Transverse colon (tissue), 4 donors: ENCODE results near the gene WIPF2. TPM values are rescaled to one million over a fixed set of nuclear protein-coding genes. Genes with fewer than 3 reads are reported as not detected.
"Not testable (repeated sequence)": the region's sequence is repeated elsewhere in the genome, so short reads cannot be mapped to it uniquely, and the experiment has no call there.

Experiments
- DNase-seq: peaks from one replicate; pipeline ENCODE4 v3.0.0-alpha.2; 2019
- H3K27ac ChIP-seq, 4 donors: fragments of 200-600 bp; sonication (generic); 2 replicates each; pipeline ENCODE4 v1.5.1; 2016 to 2018; ENCODE audit warnings: inconsistent platforms in 4 of 4
- H3K27me3 ChIP-seq: fragments of 200-600 bp; sonication (generic); 2 replicates; pipeline ENCODE4 v1.5.1; 2017; ENCODE audit warnings: inconsistent platforms
- H3K36me3 ChIP-seq, 4 donors: fragments of 200-600 bp; sonication (generic); 2 replicates each; pipeline ENCODE4 v1.5.1; 2017 to 2019; ENCODE audit warnings: inconsistent platforms in 4 of 4
- H3K4me1 ChIP-seq, 4 donors: fragments of 200-600 bp; sonication (generic); 2 replicates each; pipeline ENCODE4 v1.5.1; 2017 to 2020; ENCODE audit warnings: inconsistent platforms in 4 of 4
- H3K4me3 ChIP-seq, 4 donors: fragments of 200-600 bp; sonication (generic); 1 replicate in 1 of 4; 2 replicates in 3 of 4; pipeline versions ENCODE4 v1.5.1 to v1.6.1; 2017 to 2019; ENCODE audit warnings: inconsistent platforms in 4 of 4
- H3K9me3 ChIP-seq, 2 donors: fragments of 200-600 bp; sonication (generic); 2 replicates each; pipeline ENCODE4 v1.5.1; 2017 to 2019; ENCODE audit warnings: inconsistent platforms in 2 of 2
- EP300 ChIP-seq: sonication (generic); formaldehyde crosslinking; IDR thresholded peaks from one replicate; pipeline ENCODE4 v1.6.1; 2017; ENCODE audit warnings: antibody characterized with exemption, low read depth
- POLR2A ChIP-seq: fragments of 450-650 bp; IDR thresholded peaks from one replicate; pipeline ENCODE4 v1.6.1; 2016; ENCODE audit warnings: antibody characterized with exemption, mild to moderate bottlenecking, moderate library complexity
- POLR2AphosphoS5 ChIP-seq, 3 donors: sonication (generic); formaldehyde crosslinking; IDR thresholded peaks; one replicate each; pipeline ENCODE4 v1.6.1; 2016; ENCODE audit warnings: antibody characterized with exemption in 3 of 3
- WGBS, 2 donors: methylation state at CpG; one replicate each; pipeline ENCODE4 v1.1.5; 2018; ENCODE audit warnings: low coverage in 1 of 2; 5-methylcytosine and 5-hydroxymethylcytosine counted together
- in situ Hi-C, 4 donors: fragments of 200-750 bp; cut with MboI; loops; one replicate each; pipeline versions ENCODE4 v1.15.0 to v1.15.1; 2017; ENCODE audit warnings: low sequenced_read_pairs in 3 of 4, low pct_ligation_motif_present in 1 of 4, low pct_unique_long_range_greater_than_20kb in 1 of 4
- intact Hi-C: fragments of 100-400 bp; cut with DNase I; formaldehyde crosslinking; loops from one replicate; pipeline ENCODE4 v1.15.1; 2023; ENCODE audit warnings: low total_unique reads
- total RNA-seq, 4 donors: library from RNA; depleted of rRNA; stranded (reverse); fragments of >200 nt; gene quantifications; one replicate each; pipeline ENCODE4 v1.1.0, GENCODE V29; 2016
- TF ChIP-seq, protein P1 (sequence below), 5 experiments: fragments of 200-600 bp in 3 of 5; fragments of 450-650 bp in 2 of 5; sonication (generic) in 3 of 5; IDR thresholded peaks; 1 replicate in 2 of 5; 2 replicates in 3 of 5; pipeline ENCODE4 v1.5.1; 2016 to 2017; ENCODE audit warnings: antibody characterized with exemption in 5 of 5, inconsistent platforms in 3 of 5, mild to moderate bottlenecking in 2 of 5, moderate library complexity in 1 of 5

The WIPF2 gene
- total RNA-seq, 4 donors from 2014 or later: 20.5 to 29.5 (median 25.3) TPM

DNA sequence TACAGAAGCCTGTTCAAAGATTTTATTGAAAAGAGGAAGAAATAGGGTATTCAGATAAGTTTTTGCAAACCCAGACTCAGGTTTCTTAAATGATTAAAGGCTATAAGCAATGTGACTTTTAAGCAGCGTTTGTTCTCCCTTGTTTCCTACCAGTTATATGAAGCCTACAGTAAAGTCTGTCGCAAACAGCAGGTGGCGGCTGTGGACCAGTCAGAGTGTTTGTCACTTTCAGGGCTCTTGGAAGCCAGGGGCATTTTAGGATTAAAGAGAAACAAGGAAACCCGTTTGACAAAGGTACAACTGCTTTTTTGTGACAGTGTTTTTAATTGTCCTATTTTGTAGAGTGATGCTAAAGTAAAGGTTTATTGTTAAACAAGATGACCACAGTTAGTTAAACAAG lies 82.2 kb downstream of the WIPF2 start:
- intact Hi-C loops (no loop called here), in situ Hi-C loops (loop anchor here (5.0 kb wide), 2 partner anchors 51 to 56 kb away; no protein-coding TSS in a partner anchor)
- peak; percentile 43 for DNase-seq
- WGBS, 2 donors: 49 to 50% methylated on average over 4 of the region's 4 CpGs
- Histone ChIP-seq H3K27ac (no peak overlapping the region), H3K4me1 (peaks cover 7 to 26% (median 16%) of the 10 kb centered on the region in 4 donors), H3K36me3 (no peaks in the 10 kb centered on the region), H3K27me3 (no peaks in the 10 kb centered on the region), H3K9me3 (no peaks in the 10 kb centered on the region), H3K4me3 (no peak overlapping the region)
- no peak for TF ChIP-seq POLR2AphosphoS5 (IDR thresholded peaks at IDR 0.05)
- TF ChIP-seq, protein P1, sequence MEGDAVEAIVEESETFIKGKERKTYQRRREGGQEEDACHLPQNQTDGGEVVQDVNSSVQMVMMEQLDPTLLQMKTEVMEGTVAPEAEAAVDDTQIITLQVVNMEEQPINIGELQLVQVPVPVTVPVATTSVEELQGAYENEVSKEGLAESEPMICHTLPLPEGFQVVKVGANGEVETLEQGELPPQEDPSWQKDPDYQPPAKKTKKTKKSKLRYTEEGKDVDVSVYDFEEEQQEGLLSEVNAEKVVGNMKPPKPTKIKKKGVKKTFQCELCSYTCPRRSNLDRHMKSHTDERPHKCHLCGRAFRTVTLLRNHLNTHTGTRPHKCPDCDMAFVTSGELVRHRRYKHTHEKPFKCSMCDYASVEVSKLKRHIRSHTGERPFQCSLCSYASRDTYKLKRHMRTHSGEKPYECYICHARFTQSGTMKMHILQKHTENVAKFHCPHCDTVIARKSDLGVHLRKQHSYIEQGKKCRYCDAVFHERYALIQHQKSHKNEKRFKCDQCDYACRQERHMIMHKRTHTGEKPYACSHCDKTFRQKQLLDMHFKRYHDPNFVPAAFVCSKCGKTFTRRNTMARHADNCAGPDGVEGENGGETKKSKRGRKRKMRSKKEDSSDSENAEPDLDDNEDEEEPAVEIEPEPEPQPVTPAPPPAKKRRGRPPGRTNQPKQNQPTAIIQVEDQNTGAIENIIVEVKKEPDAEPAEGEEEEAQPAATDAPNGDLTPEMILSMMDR (IDR thresholded peaks at IDR 0.05): peak in 4 of 5 experiments; percentile 31 to 51 (median 36)

DNA sequence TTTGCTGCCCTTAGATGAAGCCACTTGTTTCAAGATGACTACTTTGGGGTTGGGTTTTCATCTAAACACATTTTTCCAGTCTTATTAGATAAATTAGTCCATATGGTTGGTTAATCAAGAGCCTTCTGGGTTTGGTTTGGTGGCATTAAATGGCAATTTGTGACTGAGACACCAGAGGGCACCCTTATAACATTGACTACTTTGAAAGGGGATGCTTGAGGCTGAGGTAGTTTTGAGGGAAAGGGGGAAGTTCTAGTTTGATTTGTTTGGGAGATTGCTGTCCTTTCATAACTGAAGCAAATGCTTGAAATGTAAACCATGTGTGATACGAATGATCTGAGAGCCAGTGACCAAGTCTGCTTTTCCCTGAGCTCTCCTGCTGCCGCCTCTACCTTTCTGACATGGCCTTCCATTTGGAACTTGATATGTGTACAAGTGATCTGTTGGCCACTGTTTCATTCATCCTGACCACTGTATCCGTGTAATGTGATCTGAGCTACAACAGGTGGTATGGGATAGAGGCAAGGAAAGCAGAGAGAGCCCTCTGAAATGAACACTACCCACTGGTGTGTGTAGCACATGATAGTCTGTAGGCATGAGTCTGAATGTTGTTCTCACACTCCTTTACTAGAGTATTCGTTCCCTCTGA lies 84.0 kb downstream of the WIPF2 start:
- peaks cover 20 to 44% (median 33%) of the 10 kb centered on the region in 4 donors for H3K4me1 ChIP-seq
- peak; percentile 62 for DNase-seq
- no peaks in the 10 kb centered on the region for H3K36me3 ChIP-seq
- no peaks in the 10 kb centered on the region for H3K9me3 ChIP-seq
- in situ Hi-C loops (loop anchor here (5.0 kb wide), 2 partner anchors 49 to 54 kb away; no protein-coding TSS in a partner anchor), intact Hi-C loops (no loop called here)
- WGBS, 2 donors: 27 to 52% methylated on average over 3 to 4 of the region's 4 CpGs
- H3K4me3 ChIP-seq: no peak overlapping the region
- TF ChIP-seq POLR2AphosphoS5 (IDR thresholded peaks at IDR 0.05): no peak
- TF ChIP-seq, protein P1 (IDR thresholded peaks at IDR 0.05): peak; percentile 69 to 80 (median 74)
- H3K27ac ChIP-seq: peak overlapping the region; percentile 59 to 81 (median 74)
- no peaks in the 10 kb centered on the region for H3K27me3 ChIP-seq

DNA sequence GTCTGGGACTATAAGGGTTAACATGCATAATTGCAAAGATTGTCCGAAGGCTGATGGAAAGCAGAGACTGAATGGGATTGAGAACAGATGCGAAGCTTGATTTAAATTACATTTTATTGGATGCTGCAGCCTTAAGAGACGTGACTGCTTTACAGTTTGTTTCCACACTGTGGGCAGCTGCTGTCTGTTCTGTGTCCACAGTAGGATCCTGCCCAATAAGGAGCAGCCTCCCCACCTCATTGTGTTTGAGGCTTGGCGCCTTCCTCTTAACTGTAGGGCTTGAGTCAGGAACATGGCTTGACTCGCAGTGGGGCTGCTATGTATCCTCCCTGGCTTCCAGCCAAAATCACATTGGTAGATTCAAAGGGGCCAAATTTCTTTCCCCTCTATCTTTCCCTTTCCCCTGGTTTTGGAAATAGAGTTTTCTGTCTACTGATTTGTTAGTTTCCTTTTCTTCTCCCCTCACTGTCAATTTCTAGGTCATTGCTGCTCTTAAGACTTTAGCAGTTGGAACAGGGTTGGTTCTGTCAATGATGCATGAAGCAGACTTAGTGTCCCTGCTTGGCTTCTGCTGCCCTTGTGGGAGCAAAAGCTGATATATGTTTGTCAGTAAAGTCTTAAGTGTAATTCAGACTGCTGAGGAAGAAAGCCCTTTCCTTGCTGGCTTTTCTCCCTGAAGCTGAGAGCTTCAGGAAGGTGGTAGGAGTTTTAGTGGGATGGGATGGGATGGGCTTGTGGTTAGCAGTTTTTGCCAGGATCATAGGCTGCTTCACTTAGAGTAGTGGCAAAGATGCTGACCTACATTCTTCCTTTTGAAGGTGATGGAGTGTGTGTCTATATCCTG lies 84.8 kb downstream of the WIPF2 start:
- DNase-seq: peak; percentile 37
- in situ Hi-C loops: loop anchor here (5.0 kb wide), 2 partner anchors 48 to 53 kb away; no protein-coding TSS in a partner anchor

DNA sequence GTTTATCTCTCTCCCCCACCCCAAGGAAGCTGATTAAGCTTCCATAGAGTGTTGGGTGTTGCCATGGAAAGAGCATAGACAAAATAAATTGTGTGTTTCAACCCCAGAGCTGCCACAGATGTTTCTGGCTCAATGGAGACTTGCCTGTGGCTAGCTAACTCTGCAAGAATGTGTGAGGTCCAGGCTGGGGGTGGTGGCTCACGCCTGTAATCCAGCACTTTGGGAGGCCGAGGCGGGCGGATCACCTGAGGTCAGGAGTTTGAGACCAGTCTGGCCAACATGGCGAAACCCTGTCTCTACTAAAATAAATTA lies 85.4 kb downstream of the WIPF2 start:
- Histone ChIP-seq H3K4me1 (peaks cover 24 to 58% (median 47%) of the 10 kb centered on the region in 4 donors), H3K27ac (peak overlapping the region; percentile 59 to 81 (median 74))
- 60 to 76% methylated on average over 1 to 5 of the region's 5 CpGs for WGBS, 2 donors
- H3K9me3 ChIP-seq, intact Hi-C loops, DNase-seq, H3K4me3 ChIP-seq, H3K27me3 ChIP-seq, H3K36me3 ChIP-seq: not testable (repeated sequence)
- in situ Hi-C loops: loop anchor here (5.0 kb wide), 2 partner anchors 48 to 53 kb away; no protein-coding TSS in a partner anchor

More for the DNA sequence above, 84.8 kb downstream of the WIPF2 start:
- H3K27me3 ChIP-seq: no peaks in the 10 kb centered on the region
- no peaks in the 10 kb centered on the region for H3K36me3 ChIP-seq
- H3K9me3 ChIP-seq: no peaks in the 10 kb centered on the region
- peaks cover 24 to 52% (median 41%) of the 10 kb centered on the region in 4 donors for H3K4me1 ChIP-seq
- H3K27ac ChIP-seq: peak overlapping the region; percentile 59 to 81 (median 74)
- 41 to 64% methylated on average over 3 to 5 of the region's 5 CpGs for WGBS, 2 donors
- H3K4me3 ChIP-seq: no peak overlapping the region
- TF ChIP-seq POLR2AphosphoS5 (IDR thresholded peaks at IDR 0.05) (peak; percentile 80 to 95 (median 86)), POLR2A (no peak), EP300 (peak; percentile 73)
- TF ChIP-seq, protein P1 (IDR thresholded peaks at IDR 0.05): no peak
- intact Hi-C loops: no loop called here

DNA sequence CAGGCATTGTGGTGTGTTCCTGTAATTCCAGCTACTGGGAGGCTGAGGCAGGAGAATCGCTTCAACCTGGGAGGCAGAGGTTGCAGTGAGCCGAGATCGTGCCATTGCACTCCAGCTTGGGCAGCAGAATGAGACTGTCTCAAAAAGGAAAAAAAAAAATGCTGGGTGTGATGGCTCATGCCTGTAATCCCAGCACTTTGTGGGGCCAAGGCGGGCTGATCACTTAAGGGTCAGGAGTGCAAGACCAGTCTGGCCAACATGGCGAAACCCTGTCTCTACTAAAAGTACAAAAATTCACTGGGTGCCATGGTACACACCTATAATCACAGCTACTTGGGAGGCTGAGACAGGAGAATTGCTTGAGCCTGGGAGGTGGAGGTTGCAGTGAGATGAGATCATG lies 85.8 kb downstream of the WIPF2 start:
- 80 to 91% methylated on average over 1 to 5 of the region's 5 CpGs for WGBS, 2 donors
- not testable (repeated sequence) for DNase-seq
- in situ Hi-C loops: loop anchor here (5.0 kb wide), 2 partner anchors 47 to 52 kb away; no protein-coding TSS in a partner anchor

More for the DNA sequence above, 85.8 kb downstream of the WIPF2 start:
- H3K4me3 ChIP-seq, intact Hi-C loops, H3K9me3 ChIP-seq, H3K27me3 ChIP-seq, H3K36me3 ChIP-seq: not testable (repeated sequence)
- H3K27ac ChIP-seq: peak overlapping the region; percentile 59 to 81 (median 74)
- H3K4me1 ChIP-seq: peaks cover 27 to 62% (median 51%) of the 10 kb centered on the region in 4 donors
